22Rv1 (cell line): ENCODE measurements around the gene ANTXRL.
"Not testable (repeated sequence)": the region's sequence is repeated elsewhere in the genome, so short reads cannot be mapped to it uniquely, and the experiment has no call there.

Experiments
- CTCF ChIP-seq: fragments of 450-650 bp; IDR thresholded peaks from 2 replicates; pipeline ENCODE4 v1.5.1; 2017; ENCODE audit warnings: mild to moderate bottlenecking
- ZFX ChIP-seq: fragments of 450-650 bp; IDR thresholded peaks from 2 replicates; pipeline ENCODE4 v1.6.1; 2017; ENCODE audit warnings: antibody characterized with exemption, borderline replicate concordance

GRCh38 chr10:46374410-46374809, 87.6 kb downstream of the ANTXRL start:
- not testable (repeated sequence) for TF ChIP-seq CTCF, ZFX
